Activated B cell treated with CpG ODN at 0.5 μM for 24 hours (primary cell): Measurements from ENCODE around the gene TJP2. TPM values are rescaled to one million over a fixed set of nuclear protein-coding genes. Genes with fewer than 3 reads are reported as not detected.

ENCODE experiments used
- ATAC-seq: fragments of 200-7000 bp; cut with Tn5 transposase; one replicate; pipeline ENCODE4 v1.10.0; 2021; ENCODE audit warnings: low read depth, mild to moderate bottlenecking, moderate library complexity
- CTCF ChIA-PET: fragments of 350-600 bp; sonication (Branson Sonifier 250); formaldehyde crosslinking; loops from one replicate; lab custom pipeline; 2021; ENCODE audit warnings: antibody characterized with exemption; lab: Charles Lee
- POLR2A ChIA-PET: fragments of 350-600 bp; sonication (Branson Sonifier 250); formaldehyde crosslinking; loops from one replicate; lab custom pipeline; 2021; ENCODE audit warnings: antibody characterized with exemption; lab: Charles Lee
- DNase-seq: peaks from one replicate; pipeline ENCODE4 v3.0.0; 2022
- H3K27ac Mint-ChIP-seq: one replicate; pipeline ENCODE4 v1.8.0; 2020; ENCODE audit warnings: mixed read lengths
- H3K27me3 Mint-ChIP-seq: one replicate; pipeline ENCODE4 v1.8.0; 2021; ENCODE audit warnings: mixed read lengths
- H3K36me3 Mint-ChIP-seq: one replicate; pipeline ENCODE4 v1.8.0; 2021; ENCODE audit warnings: low read depth, mixed read lengths
- H3K4me1 Mint-ChIP-seq: one replicate; pipeline ENCODE4 v1.8.0; 2021; ENCODE audit warnings: mixed read lengths
- H3K4me3 Mint-ChIP-seq: one replicate; pipeline ENCODE4 v1.8.0; 2020; ENCODE audit warnings: mild to moderate bottlenecking, mixed read lengths
- H3K9me3 Mint-ChIP-seq: one replicate; pipeline ENCODE4 v1.8.0; 2020; ENCODE audit warnings: mixed read lengths
- CTCF ChIP-seq: fragments of 200-600 bp; IDR thresholded peaks from one replicate; pipeline ENCODE4 v1.8.0; 2022; ENCODE audit warnings: antibody characterized with exemption, mild to moderate bottlenecking
- intact Hi-C: fragments of 100-400 bp; cut with micrococcal nuclease; formaldehyde crosslinking; loops from one replicate; pipeline ENCODE4 v1.15.1; 2024
- total RNA-seq: library from RNA; stranded (reverse); gene quantifications from 2 replicates; pipeline ENCODE4 v1.2.3, GENCODE V29; 2022

The TJP2 gene
- total RNA-seq, 1 donor from 2014 or later = 4.7 TPM

- intact Hi-C loops = loop anchor here (5.0 kb wide), 2 partner anchors 136 to 451 kb away; partner anchors contain the start of gene FXN
- DNase-seq (no peak), ATAC-seq (no peak)
- H3K27ac Mint-ChIP-seq = no peak overlapping the region
- ChIA-PET CTCF (no interaction called here), POLR2A (no interaction called here)
- peak overlapping the region; percentile 77 for H3K4me3 Mint-ChIP-seq
- TF ChIP-seq CTCF = no peak
- peaks cover 37% of the 10 kb centered on the region for H3K27me3 Mint-ChIP-seq
- H3K4me1 Mint-ChIP-seq = peaks cover 42% of the 10 kb centered on the region
- no peaks in the 10 kb centered on the region for H3K9me3 Mint-ChIP-seq
- H3K36me3 Mint-ChIP-seq = no peaks in the 10 kb centered on the region
Observed at GRCh38 chr9:69172895-69173294, 1.2 kb upstream of the TJP2 start.

- Mint-ChIP-seq H3K36me3 (no peaks in the 10 kb centered on the region), H3K4me1 (peaks cover 38% of the 10 kb centered on the region), H3K9me3 (no peaks in the 10 kb centered on the region), H3K4me3 (peak overlapping the region; percentile 77), H3K27me3 (peaks cover 37% of the 10 kb centered on the region), H3K27ac (no peak overlapping the region)
- TF ChIP-seq CTCF = no peak
- intact Hi-C loops = loop anchor here (5.0 kb wide), 2 partner anchors 136 to 451 kb away; partner anchors contain the start of gene FXN
- DNase-seq (no peak), ATAC-seq (no peak)
- POLR2A ChIA-PET = no interaction called here
- CTCF ChIA-PET = no interaction called here
Observed at GRCh38 chr9:69173497-69173890, 583 bp upstream of the TJP2 start.

- no peak overlapping the region for H3K27ac Mint-ChIP-seq
- DNase-seq = peak; percentile 19
- peaks cover 37% of the 10 kb centered on the region for H3K27me3 Mint-ChIP-seq
- no peak for TF ChIP-seq CTCF
- H3K4me3 Mint-ChIP-seq = peak overlapping the region; percentile 84
- POLR2A ChIA-PET = interaction anchor here (0.8 kb wide), 1 partner anchor 58 kb away, joined by 3 read pairs; no protein-coding TSS in a partner anchor
- CTCF ChIA-PET = no interaction called here
- ATAC-seq = peak; percentile 68
- H3K4me1 Mint-ChIP-seq = peaks cover 33% of the 10 kb centered on the region
- intact Hi-C loops = loop anchor here (5.0 kb wide), 3 partner anchors 53 to 453 kb away; partner anchors contain the start of gene FXN
- no peaks in the 10 kb centered on the region for H3K36me3 Mint-ChIP-seq
- H3K9me3 Mint-ChIP-seq = no peaks in the 10 kb centered on the region
Observed at GRCh38 chr9:69174616-69175463, 763 bp downstream of the TJP2 start.

GRCh38 chr9:69175486-69175885, 1.4 kb downstream of the TJP2 start:
- ATAC-seq (peak; percentile 31), DNase-seq (no peak)
- H3K4me1 Mint-ChIP-seq = peaks cover 33% of the 10 kb centered on the region
- no peak overlapping the region for H3K27ac Mint-ChIP-seq
- H3K36me3 Mint-ChIP-seq = no peaks in the 10 kb centered on the region
- H3K27me3 Mint-ChIP-seq = peaks cover 37% of the 10 kb centered on the region
- intact Hi-C loops = loop anchor here (5.0 kb wide), 1 partner anchor 53 kb away; no protein-coding TSS in a partner anchor
- CTCF ChIA-PET = no interaction called here
- no peak for TF ChIP-seq CTCF
- peak overlapping the region; percentile 84 for H3K4me3 Mint-ChIP-seq
- no peaks in the 10 kb centered on the region for H3K9me3 Mint-ChIP-seq
- POLR2A ChIA-PET = interaction anchor here (0.8 kb wide), 1 partner anchor 58 kb away, joined by 3 read pairs; no protein-coding TSS in a partner anchor
